Transverse colon (tissue), 4 donors: ENCODE data around the gene COL20A1. TPM values are rescaled to one million over a fixed set of nuclear protein-coding genes. Genes with fewer than 3 reads are reported as not detected.

Source experiments
- DNase-seq: peaks from one replicate; pipeline ENCODE4 v3.0.0-alpha.2; 2019
- H3K27ac ChIP-seq, 4 donors: fragments of 200-600 bp; sonication (generic); 2 replicates each; pipeline ENCODE4 v1.5.1; 2016 to 2018; ENCODE audit warnings: inconsistent platforms in 4 of 4
- H3K27me3 ChIP-seq: fragments of 200-600 bp; sonication (generic); 2 replicates; pipeline ENCODE4 v1.5.1; 2017; ENCODE audit warnings: inconsistent platforms
- H3K36me3 ChIP-seq, 4 donors: fragments of 200-600 bp; sonication (generic); 2 replicates each; pipeline ENCODE4 v1.5.1; 2017 to 2019; ENCODE audit warnings: inconsistent platforms in 4 of 4
- H3K4me1 ChIP-seq, 4 donors: fragments of 200-600 bp; sonication (generic); 2 replicates each; pipeline ENCODE4 v1.5.1; 2017 to 2020; ENCODE audit warnings: inconsistent platforms in 4 of 4
- H3K4me3 ChIP-seq, 4 donors: fragments of 200-600 bp; sonication (generic); 1 replicate in 1 of 4; 2 replicates in 3 of 4; pipeline versions ENCODE4 v1.5.1 to v1.6.1; 2017 to 2019; ENCODE audit warnings: inconsistent platforms in 4 of 4
- H3K9me3 ChIP-seq, 2 donors: fragments of 200-600 bp; sonication (generic); 2 replicates each; pipeline ENCODE4 v1.5.1; 2017 to 2019; ENCODE audit warnings: inconsistent platforms in 2 of 2
- EP300 ChIP-seq: sonication (generic); formaldehyde crosslinking; IDR thresholded peaks from one replicate; pipeline ENCODE4 v1.6.1; 2017; ENCODE audit warnings: antibody characterized with exemption, low read depth
- POLR2A ChIP-seq: fragments of 450-650 bp; IDR thresholded peaks from one replicate; pipeline ENCODE4 v1.6.1; 2016; ENCODE audit warnings: antibody characterized with exemption, mild to moderate bottlenecking, moderate library complexity
- POLR2AphosphoS5 ChIP-seq, 3 donors: sonication (generic); formaldehyde crosslinking; IDR thresholded peaks; one replicate each; pipeline ENCODE4 v1.6.1; 2016; ENCODE audit warnings: antibody characterized with exemption in 3 of 3
- WGBS, 2 donors: methylation state at CpG; one replicate each; pipeline ENCODE4 v1.1.5; 2018; ENCODE audit warnings: low coverage in 1 of 2; 5-methylcytosine and 5-hydroxymethylcytosine counted together
- in situ Hi-C, 4 donors: fragments of 200-750 bp; cut with MboI; loops; one replicate each; pipeline versions ENCODE4 v1.15.0 to v1.15.1; 2017; ENCODE audit warnings: low sequenced_read_pairs in 3 of 4, low pct_ligation_motif_present in 1 of 4, low pct_unique_long_range_greater_than_20kb in 1 of 4
- intact Hi-C: fragments of 100-400 bp; cut with DNase I; formaldehyde crosslinking; loops from one replicate; pipeline ENCODE4 v1.15.1; 2023; ENCODE audit warnings: low total_unique reads
- total RNA-seq, 4 donors: library from RNA; depleted of rRNA; stranded (reverse); fragments of >200 nt; gene quantifications; one replicate each; pipeline ENCODE4 v1.1.0, GENCODE V29; 2016
- TF ChIP-seq, protein P1 (sequence below), 5 experiments: fragments of 200-600 bp in 3 of 5; fragments of 450-650 bp in 2 of 5; sonication (generic) in 3 of 5; IDR thresholded peaks; 1 replicate in 2 of 5; 2 replicates in 3 of 5; pipeline ENCODE4 v1.5.1; 2016 to 2017; ENCODE audit warnings: antibody characterized with exemption in 5 of 5, inconsistent platforms in 3 of 5, mild to moderate bottlenecking in 2 of 5, moderate library complexity in 1 of 5

Gene COL20A1
- total RNA-seq, 4 donors from 2014 or later, result 43.8 TPM; not detected in 3

DNA sequence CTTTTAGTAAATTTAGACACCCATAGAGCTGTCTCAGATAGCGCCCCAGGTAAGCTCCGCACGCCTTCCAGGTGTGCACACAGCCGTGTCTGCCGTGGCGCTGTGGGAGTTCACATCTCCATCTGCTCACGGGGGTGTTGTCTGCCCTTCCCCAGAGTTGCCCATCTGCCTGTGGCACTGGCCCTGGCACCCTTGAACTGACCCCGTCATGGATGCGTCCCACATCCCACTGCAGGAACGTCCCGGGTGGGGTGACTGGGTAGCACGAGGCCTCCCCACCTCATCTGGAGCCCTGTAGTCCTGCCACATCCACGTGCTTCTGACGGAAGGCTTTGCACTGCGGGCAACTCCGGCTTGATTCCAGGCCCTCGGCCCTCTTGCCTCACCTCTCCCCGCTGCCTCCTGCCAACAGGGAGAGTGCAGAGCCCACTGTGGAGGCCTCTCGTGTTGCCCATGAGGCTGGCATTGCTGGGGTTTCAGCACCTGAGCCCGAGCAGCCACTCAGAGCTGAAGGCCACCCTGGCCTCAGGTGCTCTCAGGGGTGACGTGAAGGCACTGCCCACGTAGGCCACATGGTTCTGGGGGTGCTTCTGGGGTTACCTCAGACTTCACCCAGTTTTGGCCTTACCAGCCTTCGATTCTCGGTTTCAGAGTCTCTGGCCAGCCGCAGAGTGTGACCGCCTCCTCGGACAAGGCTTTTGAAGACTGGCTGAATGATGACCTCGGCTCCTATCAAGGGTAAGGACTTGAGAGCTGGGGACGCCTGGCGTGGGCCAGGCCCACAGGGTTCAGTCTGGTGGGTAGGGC lies 15.3 kb upstream of the COL20A1 start:
- Histone ChIP-seq H3K9me3 (no peaks in the 10 kb centered on the region), H3K36me3 (peaks cover 0 to 26% (median 10%) of the 10 kb centered on the region in 4 donors), H3K27ac (no peak overlapping the region), H3K4me3 (no peak overlapping the region), H3K27me3 (no peaks in the 10 kb centered on the region), H3K4me1 (peaks cover 13 to 21% (median 15%) of the 10 kb centered on the region in 4 donors)
- no peak for DNase-seq
- in situ Hi-C loops (no loop called here), intact Hi-C loops (no loop called here)
- TF ChIP-seq EP300, result no peak
- TF ChIP-seq, protein P1, sequence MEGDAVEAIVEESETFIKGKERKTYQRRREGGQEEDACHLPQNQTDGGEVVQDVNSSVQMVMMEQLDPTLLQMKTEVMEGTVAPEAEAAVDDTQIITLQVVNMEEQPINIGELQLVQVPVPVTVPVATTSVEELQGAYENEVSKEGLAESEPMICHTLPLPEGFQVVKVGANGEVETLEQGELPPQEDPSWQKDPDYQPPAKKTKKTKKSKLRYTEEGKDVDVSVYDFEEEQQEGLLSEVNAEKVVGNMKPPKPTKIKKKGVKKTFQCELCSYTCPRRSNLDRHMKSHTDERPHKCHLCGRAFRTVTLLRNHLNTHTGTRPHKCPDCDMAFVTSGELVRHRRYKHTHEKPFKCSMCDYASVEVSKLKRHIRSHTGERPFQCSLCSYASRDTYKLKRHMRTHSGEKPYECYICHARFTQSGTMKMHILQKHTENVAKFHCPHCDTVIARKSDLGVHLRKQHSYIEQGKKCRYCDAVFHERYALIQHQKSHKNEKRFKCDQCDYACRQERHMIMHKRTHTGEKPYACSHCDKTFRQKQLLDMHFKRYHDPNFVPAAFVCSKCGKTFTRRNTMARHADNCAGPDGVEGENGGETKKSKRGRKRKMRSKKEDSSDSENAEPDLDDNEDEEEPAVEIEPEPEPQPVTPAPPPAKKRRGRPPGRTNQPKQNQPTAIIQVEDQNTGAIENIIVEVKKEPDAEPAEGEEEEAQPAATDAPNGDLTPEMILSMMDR (IDR thresholded peaks at IDR 0.05), result no peak
- no peak for TF ChIP-seq POLR2A
- TF ChIP-seq POLR2AphosphoS5 (IDR thresholded peaks at IDR 0.05), result no peak
- WGBS, 2 donors, result 91 to 93% methylated on average over 9 to 26 of the region's 30 CpGs

GRCh38 chr20:63278661-63279060 lies 14.3 kb upstream of the COL20A1 start:
- H3K27ac ChIP-seq, result no peak overlapping the region
- no peaks in the 10 kb centered on the region for H3K9me3 ChIP-seq
- no peak overlapping the region for H3K4me3 ChIP-seq
- no peaks in the 10 kb centered on the region for H3K27me3 ChIP-seq
- DNase-seq, result no peak
- WGBS, 2 donors, result 85 to 100% methylated on average over 1 to 17 of the region's 17 CpGs
- peaks cover 0 to 26% (median 13%) of the 10 kb centered on the region in 4 donors for H3K36me3 ChIP-seq
- intact Hi-C loops (no loop called here), in situ Hi-C loops (no loop called here)
- peaks cover 9 to 16% (median 10%) of the 10 kb centered on the region in 4 donors for H3K4me1 ChIP-seq
- TF ChIP-seq EP300 (no peak), POLR2AphosphoS5 (IDR thresholded peaks at IDR 0.05) (no peak), POLR2A (no peak)
- TF ChIP-seq, protein P1 (IDR thresholded peaks at IDR 0.05), result no peak

DNA sequence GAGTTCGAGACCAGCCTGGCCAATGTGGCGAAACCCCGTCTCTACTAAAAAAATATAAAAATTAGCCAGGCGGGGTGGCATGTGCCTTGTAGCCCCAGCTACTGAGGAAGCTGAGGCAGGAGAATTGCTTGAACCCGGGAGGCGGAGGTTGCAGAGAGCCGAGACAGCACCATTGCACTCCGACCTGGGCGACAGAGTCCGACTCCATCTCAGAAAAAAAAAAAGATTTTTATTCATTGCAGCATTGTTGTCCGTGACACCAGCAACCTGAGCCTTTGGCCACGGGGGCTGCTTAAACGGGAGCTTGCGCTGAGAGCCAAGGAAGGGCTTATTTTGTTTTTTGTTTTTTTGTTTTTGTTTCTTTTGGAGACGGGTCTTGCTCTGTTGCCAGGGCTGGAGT lies 13.1 kb upstream of the COL20A1 start:
- peaks cover 0 to 3% (median 0%) of the 10 kb centered on the region in 4 donors for H3K4me1 ChIP-seq
- TF ChIP-seq, protein P1 (IDR thresholded peaks at IDR 0.05), result no peak
- TF ChIP-seq POLR2A (no peak), EP300 (no peak), POLR2AphosphoS5 (IDR thresholded peaks at IDR 0.05) (no peak)
- H3K9me3 ChIP-seq, result no peaks in the 10 kb centered on the region
- H3K36me3 ChIP-seq, result peaks cover 0 to 26% (median 13%) of the 10 kb centered on the region in 4 donors
- in situ Hi-C loops (no loop called here), intact Hi-C loops (no loop called here)
- 88 to 95% methylated on average over 10 to 15 of the region's 15 CpGs for WGBS, 2 donors
- no peak for DNase-seq
- H3K4me3 ChIP-seq, result no peak overlapping the region
- H3K27me3 ChIP-seq, result no peaks in the 10 kb centered on the region
- no peak overlapping the region for H3K27ac ChIP-seq

- Histone ChIP-seq H3K27me3 (no peaks in the 10 kb centered on the region), H3K27ac (no peak overlapping the region), H3K36me3 (peaks cover 0 to 26% (median 13%) of the 10 kb centered on the region in 4 donors), H3K4me3 (no peak overlapping the region), H3K4me1 (no peaks in the 10 kb centered on the region), H3K9me3 (no peaks in the 10 kb centered on the region)
- intact Hi-C loops (no loop called here), in situ Hi-C loops (no loop called here)
- DNase-seq, result no peak
- TF ChIP-seq EP300 (no peak), POLR2A (no peak), POLR2AphosphoS5 (IDR thresholded peaks at IDR 0.05) (no peak)
- TF ChIP-seq, protein P1 (IDR thresholded peaks at IDR 0.05), result no peak
- 94% methylated on average over 6 of the region's 6 CpGs; no CpG with 5 or more reads in 1 of the 2 donors for WGBS, 2 donors
Measured at GRCh38 chr20:63280371-63280770, 12.6 kb upstream of the COL20A1 start.
